Activated T-cell treated with anti-CD3 and anti-CD28 coated beads, Interleukin-2, amount 50 U/mL, for 48 hours (primary cell): ENCODE results near the gene EFNA3.

Experiments used
- DNase-seq, 2 experiments: peaks; one replicate each; pipeline ENCODE4 v3.0.0-alpha.2; 2020

Gene EFNA3

GRCh38 chr1:155085504-155086127 lies 7.0 kb downstream of the EFNA3 start:
- DNase-seq: peak; percentile 86

- peak; percentile 90 to 93 for DNase-seq
These were observed 7.6 kb downstream of the EFNA3 start for GRCh38 chr1:155086128-155086741.

GRCh38 chr1:155086856-155087535 lies 8.4 kb downstream of the EFNA3 start:
- DNase-seq: no peak

DNA sequence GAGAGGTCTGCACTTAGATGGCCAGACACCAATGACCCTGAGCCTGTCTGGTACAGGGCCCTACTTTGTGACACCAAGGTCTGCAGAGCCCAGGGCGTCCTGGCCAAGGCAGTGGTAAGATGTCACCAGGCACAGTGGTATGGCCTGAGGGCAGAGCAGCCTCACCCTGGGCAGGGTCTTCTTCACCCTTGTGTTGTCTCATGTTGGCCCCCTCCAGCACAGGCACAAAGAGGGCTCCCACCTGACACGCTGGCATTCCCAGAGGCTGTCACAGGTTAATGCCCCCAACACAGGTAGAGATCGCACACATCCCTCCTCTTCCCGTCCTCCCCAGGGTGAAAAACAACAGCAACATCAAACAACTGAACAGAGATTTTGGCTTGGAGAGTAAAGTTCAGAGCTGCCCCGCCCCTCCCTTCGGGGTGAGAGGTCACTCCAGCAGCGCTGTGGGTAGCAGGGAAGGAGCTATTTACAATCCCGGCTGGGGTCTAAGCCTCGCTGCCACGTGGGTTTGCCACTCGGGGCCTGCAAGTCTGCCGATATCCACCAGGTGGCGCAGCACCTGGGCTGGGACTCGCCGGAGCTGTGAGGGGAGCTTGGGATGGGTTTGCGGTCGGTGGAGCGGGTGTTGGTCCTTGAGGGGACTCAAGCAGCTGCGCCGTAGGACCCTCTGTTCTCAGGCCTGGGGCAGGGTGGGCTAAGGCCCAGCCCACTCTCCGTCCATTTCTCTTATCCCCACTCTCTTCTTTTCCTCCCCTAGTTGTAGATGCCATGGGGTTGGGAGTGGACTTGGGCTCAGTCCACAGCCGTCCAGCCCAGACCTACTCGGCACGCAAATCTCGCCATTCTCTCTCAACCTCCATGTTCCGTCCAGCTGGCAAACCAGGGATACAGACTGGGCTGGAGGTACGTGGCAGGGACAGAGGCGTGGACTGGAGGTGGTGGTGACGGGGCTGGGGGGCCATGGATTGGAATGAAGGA lies 12.7 kb downstream of the EFNA3 start:
- DNase-seq: peak; percentile 90 to 92

DNA sequence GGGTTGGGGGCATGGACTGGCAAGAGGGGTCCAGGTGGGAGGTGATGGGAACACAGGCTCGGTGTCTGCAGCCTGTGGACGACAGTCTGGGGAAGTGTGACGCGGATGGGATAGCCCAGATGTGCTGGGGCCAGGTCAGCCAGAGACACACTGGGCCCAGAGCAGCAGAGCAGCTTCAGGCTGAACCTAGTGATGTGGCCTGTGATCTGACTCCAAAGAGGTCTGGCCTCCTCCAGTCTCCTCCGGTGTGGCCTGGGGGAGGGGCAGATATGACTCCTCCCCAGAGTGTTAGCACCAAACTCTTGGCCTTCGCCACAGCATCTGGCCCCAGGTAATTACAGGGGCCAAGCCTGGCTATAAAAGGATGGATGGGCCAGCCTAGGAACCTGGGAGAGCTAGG lies 13.5 kb downstream of the EFNA3 start:
- no peak for DNase-seq

GRCh38 chr1:155092641-155093040 lies 14.0 kb downstream of the EFNA3 start:
- no peak for DNase-seq

DNA sequence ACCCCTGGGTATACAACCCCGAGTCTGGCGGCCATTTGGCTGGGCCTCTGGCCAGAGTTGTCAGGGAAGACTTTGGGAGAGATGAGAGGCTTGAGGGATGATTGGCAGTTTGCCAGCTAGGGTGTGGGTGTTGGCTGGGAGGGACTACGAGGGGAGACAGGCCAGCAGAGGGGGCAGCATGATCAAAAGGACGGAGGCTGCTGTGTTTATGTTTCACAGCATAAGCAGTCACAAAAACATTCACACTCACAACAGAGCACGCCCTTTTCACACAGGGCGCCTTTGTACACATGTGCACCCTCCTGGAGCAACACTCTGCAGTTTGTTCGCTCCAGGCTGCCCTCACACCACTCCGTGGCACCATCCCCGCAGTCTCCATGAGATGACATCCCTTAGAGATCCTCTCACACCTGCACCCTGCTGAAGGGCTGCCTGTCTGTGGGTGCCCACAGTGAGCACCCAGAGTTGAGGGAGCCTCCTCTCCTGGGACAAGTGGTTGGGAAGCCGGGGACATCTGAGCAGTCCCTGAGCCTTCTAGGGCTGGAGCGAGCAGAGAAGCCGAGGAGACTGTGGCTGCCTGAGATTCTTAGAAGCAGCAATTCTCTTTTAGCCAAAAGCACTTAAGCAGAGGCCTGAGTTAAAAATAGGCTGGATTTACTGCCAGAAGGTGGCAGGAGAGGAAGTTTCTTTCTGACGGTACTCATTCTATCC lies 15.4 kb downstream of the EFNA3 start:
- no peak for DNase-seq

DNA sequence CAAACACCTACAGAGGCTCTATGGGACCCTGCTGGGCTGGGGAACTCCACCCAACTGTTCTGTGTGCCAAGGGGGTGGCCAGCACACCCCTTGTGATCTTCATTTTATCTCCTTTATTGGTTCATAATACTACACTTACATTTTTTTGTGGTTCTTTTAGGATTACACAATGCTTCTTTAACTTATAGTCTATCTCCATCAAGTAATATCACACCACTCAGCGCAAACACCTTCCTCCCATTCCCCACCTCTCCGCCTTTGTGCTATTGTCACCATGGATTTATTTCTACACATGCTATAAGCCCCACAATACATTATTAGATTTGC lies 15.9 kb downstream of the EFNA3 start:
- DNase-seq: no peak

- no peak for DNase-seq
These were observed 20.7 kb downstream of the EFNA3 start for GRCh38 chr1:155099331-155099730.

- no peak for DNase-seq
These were observed 24.7 kb downstream of the EFNA3 start for GRCh38 chr1:155103325-155103724.

DNA sequence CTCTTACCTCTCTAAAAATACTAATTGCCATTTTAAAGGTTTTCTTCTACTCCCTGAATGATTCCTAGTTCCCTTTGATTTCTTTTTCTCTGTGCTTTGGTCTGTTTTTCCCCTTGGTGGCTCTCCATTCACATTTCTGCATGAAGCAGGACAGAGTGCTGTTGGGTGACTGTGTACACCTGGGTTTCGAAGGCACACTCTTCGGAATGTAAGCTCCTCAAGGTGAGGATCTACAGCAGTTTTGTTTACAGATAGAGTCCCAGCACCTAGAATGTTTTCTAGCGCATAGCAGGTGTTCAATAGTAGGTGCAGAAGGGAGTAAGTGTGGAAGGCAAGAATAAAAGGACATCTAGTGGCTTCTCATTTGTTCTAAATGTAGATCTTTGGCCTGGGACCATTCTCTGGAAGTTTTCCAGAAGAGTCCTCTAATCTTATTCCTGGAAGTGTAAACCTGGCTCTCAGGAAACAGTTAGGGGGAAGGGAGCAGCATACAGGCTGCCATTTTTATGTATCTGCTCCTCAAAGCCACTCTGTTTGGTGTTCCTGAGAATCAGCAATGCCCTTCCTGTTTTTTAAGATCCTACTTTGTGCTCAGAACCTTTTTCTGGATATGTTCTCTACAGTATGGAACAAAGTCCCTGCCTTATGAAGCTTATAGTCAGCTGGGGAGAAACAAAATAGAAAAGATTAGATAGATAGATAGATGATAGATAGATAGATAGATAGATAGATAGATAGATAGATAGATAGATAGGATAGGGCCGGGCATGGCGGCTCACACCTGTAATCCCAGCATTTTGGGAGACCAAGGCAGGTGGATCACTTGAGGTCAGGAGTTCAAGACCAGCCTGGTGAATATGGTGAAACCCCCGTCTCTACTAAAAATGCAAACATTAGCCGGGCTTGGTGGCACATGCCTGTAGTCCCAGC lies 26.2 kb downstream of the EFNA3 start:
- DNase-seq: no peak

DNA sequence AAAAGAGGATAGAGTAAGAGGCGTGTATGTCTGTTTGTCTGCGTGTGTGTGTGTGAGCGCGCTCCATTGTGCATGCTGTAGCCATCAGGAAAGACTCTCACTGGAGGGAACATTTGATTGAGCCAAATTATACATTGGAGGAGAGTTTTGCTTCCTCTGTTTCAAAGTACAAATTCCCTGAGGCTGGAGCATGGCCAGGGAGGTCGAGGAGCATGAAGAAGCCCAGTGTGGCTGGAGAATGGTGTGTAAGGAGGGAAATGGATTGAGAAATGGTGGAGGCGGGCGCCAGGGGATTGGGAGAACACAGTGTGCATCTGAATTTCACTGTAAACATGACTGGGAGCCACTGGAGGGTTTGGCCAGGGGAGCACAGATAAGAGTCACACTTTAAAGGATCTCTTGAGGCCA lies 27.0 kb downstream of the EFNA3 start:
- DNase-seq: no peak

DNA sequence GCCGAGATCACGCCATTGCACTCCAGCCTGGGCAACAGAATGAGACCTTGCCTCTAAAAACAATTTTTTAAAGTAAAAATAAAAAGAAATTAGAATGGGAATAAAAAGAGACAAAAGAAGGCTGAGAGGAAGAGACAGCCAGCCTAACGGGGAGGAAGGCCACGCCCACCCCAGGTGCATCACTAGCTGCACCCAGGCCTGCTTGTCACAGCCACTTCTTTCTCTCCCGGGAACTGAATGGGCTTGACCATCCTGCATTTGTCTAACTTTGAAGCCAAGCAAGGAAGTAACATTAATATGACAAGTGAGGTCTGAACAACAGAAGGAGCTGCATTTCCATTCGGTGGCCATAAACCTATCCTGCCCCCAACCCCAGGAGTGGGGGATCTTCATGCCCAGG lies 28.2 kb downstream of the EFNA3 start:
- no peak for DNase-seq

DNA sequence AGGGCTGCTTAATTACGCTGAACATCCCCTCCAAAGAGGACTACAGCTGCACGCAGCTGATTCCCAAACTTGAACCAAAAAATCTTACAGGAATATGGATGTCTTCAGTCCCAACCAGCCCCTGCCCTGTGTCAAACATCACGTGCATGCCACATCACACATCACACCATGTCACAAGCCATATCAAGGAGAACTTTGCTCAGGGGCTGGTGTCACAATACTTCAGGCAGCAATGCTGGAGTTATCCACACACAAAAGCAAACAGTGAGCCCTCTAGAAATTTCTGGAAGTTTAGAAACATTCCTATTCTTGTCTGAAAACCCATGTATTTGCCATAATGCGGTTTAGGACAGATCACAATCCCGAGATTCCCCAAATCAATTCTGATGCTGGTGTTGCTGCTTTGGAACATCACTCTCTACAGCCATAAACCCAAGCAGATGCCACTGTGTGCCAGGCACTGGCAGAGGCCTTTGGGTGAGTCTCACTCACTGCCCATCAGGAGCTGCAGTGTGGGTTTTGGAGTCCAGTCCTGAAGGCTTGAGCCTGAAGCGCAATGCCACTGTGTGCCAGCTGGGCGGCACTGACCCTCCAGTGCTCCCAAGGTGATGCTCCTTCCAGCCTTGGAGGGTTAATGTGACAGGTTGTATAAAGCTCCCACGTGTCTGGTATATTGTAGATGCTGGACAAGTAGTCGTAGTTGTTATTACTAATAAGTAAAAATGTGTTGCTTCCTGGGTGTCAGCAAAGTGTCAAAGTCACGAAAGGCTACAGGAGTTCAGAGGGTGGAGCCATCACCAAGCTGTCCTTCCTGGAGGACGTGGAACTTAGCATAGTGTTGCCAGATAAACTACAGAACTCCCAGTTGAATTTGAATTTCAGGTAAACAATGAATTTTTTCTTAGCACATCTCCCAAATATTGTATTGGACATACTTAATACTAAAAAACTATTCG lies 28.9 kb downstream of the EFNA3 start:
- no peak for DNase-seq

- no peak for DNase-seq
These were observed 29.7 kb downstream of the EFNA3 start for GRCh38 chr1:155108296-155108695.

DNA sequence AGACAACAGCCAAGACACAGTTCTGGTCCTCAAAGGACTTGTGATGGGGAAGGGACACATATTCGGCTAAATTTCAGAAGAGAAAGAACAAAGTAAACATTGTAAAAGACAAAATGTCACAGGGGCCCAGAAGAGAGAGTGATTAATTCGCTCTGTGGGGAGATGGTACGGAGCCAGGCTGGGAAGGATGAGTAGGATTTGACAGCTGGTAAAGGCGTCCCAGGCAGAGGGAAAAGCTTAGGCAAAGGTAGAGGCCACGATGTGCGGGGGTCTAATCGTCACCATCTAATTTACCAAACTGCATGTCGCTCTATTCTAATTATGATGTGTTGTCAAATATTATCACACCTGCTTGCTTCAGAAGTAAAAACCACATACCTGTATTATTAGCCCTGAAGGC lies 31.7 kb downstream of the EFNA3 start:
- no peak for DNase-seq

GRCh38 chr1:155110826-155111225 lies 32.2 kb downstream of the EFNA3 start:
- DNase-seq: no peak

DNA sequence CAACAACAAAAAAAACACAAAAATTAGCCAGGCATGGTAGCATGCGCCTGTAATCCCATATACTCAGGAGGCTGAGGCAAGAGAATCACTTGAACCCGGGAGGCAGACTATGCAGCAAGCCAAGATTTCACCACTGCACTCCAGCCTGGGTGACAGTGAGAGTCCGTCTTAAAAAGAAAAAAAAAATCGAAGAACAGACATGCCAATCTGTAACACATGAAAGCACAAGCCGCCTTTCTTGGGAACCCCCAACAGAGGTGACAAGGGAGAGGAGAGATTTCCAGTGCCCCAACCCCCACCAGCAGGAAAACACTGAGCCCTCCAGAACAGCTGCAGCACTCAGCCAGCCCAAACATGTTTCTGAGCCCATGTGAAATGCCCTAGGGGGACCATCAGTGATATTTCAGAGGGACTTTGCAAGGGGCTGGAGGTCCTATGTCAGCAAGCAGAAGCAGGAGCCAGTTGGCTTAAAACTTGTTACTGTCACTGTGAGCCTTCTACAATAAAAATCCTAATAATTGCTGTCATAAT lies 34.9 kb downstream of the EFNA3 start:
- DNase-seq: no peak

DNA sequence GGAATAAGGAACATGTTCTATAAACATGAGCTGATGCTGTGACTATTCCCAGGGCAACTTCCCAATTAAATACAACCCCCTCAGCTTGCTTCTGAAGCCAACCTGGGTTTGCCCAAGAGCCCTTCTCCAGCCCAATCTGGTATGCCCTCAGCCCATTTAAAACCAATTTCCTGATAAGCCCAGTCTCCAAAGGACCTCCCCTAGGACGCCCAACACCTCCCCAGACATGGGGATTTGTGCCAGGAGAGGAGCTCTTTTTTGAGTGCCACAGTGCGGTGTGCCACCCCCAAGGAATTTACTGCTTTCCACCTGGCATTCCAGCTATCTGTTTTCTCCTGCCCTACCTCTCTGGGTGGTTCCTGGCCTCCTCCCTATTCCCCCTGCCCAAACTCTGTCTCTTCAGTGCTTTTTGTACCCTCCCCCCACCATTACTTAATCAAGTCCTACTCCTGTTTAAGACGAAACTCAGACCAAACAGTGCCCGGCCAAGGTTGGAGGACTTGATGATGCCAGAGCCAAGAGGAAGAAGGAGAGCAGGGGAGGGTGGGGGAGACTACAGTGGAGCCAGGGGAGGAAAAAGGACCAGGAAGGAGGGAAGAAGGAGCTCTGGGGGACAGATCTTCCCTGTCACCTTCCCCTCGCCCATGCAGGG lies 37.6 kb downstream of the EFNA3 start:
- DNase-seq: no peak

GRCh38 chr1:155117610-155118009 lies 39.0 kb downstream of the EFNA3 start:
- no peak for DNase-seq
